Adrenal gland (tissue), 5 donors: ENCODE data around the gene TLCD1.

Experiments
- POLR2A ChIP-seq, 2 donors: fragments of 450-650 bp; IDR thresholded peaks; one replicate each; pipeline ENCODE4 v1.6.1; 2017; ENCODE audit warnings: antibody characterized with exemption in 2 of 2, mild to moderate bottlenecking in 2 of 2, moderate library complexity in 1 of 2
- TF ChIP-seq, protein P1 (sequence below), 6 experiments: fragments of 450-650 bp in 4 of 6; fragments of 200-600 bp in 2 of 6; sonication (generic) in 1 of 6; IDR thresholded peaks; 1 replicate in 5 of 6; 2 replicates in 1 of 6; pipeline versions ENCODE4 v1.5.1 to v1.8.0; 2016 to 2021; ENCODE audit warnings: antibody characterized with exemption in 6 of 6, mild to moderate bottlenecking in 2 of 6, moderate library complexity in 1 of 6
- donor health status: DM: no; HTN: no; CAD: no.

DNA sequence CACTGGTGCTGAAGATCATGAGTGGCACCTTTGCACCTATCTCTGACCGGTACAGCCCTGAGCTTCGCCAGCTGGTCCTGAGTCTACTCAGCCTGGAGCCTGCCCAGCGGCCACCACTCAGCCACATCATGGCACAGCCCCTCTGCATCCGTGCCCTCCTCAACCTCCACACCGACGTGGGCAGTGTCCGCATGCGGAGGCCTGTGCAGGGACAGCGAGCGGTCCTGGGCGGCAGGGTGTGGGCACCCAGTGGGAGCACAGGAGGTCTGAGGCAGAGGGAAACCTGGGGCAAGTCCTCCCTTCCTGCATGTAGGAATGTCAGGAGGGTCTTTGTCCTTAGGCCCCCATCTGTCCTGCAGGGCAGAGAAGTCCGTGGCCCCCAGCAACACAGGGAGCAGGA is 11.3 kb upstream of the TLCD1 start:
- TF ChIP-seq, protein P1, sequence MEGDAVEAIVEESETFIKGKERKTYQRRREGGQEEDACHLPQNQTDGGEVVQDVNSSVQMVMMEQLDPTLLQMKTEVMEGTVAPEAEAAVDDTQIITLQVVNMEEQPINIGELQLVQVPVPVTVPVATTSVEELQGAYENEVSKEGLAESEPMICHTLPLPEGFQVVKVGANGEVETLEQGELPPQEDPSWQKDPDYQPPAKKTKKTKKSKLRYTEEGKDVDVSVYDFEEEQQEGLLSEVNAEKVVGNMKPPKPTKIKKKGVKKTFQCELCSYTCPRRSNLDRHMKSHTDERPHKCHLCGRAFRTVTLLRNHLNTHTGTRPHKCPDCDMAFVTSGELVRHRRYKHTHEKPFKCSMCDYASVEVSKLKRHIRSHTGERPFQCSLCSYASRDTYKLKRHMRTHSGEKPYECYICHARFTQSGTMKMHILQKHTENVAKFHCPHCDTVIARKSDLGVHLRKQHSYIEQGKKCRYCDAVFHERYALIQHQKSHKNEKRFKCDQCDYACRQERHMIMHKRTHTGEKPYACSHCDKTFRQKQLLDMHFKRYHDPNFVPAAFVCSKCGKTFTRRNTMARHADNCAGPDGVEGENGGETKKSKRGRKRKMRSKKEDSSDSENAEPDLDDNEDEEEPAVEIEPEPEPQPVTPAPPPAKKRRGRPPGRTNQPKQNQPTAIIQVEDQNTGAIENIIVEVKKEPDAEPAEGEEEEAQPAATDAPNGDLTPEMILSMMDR (IDR thresholded peaks at IDR 0.05): no peak
- no peak for TF ChIP-seq POLR2A (IDR thresholded peaks at IDR 0.05)
